Fibroblast of the aortic adventitia (primary cell): ENCODE measurements around the gene CAPZB. TPM values are rescaled to one million over a fixed set of nuclear protein-coding genes. Genes with fewer than 3 reads are reported as not detected.

Experiments
- DNase-seq: peaks from one replicate; pipeline ENCODE4 v3.0.0-alpha.2; 2010; ENCODE audit warnings: low read depth
- H3K4me3 ChIP-seq: 2 replicates; pipeline ENCODE4 v1.5.1; 2011; ENCODE audit warnings: low read depth, mild to moderate bottlenecking, control low read depth, low read length, moderate library complexity
- total RNA-seq: library from RNA; depleted of rRNA; stranded (reverse); fragments of >200 nt; gene quantifications from 2 replicates; pipeline ENCODE4 v1.2.3, GENCODE V29; 2012; ENCODE audit warnings: low replicate concordance
- TF ChIP-seq, protein P1 (sequence below): IDR thresholded peaks from 2 replicates; pipeline ENCODE4 v1.5.1; 2011; ENCODE audit warnings: mild to moderate bottlenecking, low read length, control low read depth, inconsistent platforms; ENCODE audit not compliant: insufficient read depth

CAPZB gene
- total RNA-seq: 96.6 and 232 TPM in 2 replicates

DNA sequence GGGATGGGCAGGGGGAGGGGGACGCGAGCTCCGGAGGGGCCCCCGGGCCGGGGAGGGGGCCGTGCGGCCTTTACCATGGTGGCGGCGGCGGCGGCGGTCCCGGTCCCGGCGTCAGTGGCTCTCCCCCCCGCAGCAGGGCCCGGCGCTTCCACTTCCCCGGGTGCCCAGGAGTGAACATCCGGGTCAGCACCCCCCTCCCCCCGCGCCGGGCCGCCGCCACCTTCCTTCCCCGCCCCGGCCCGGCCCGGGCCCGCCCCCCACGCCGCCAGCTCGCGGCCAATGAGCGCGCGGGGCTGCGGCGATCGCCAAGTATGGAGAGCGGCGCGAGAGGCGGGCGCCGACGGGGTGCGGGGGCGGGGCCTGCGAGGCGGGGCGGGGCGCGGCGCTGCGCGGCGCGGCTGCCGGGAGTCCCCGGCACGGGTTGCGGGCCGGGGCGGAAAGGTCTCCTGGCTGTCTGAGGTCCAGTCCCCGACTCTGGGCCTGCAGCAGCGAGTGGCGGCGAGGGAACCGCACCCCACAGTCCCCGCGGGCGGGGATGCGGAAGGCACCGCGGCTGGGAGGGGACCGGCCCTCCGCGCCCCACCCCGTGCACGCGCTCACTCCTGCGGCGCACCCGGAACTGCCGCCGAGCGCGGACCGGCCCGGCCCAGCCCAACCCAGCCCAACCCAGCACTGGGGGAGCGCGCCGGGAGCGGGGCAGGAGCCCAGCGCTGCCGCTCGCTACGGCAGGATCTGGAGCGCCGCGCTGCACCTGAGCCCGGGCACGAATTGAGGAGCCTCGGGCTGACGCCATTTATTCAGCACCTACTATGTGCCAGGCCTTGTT lies at the start of gene CAPZB:
TSS of gene CAPZB (minus strand) at position 178 of the 826 bp plus-strand sequence. CDS start at position 77, 101 bp downstream.
- peak; percentile 76 for DNase-seq
- TF ChIP-seq, protein P1, sequence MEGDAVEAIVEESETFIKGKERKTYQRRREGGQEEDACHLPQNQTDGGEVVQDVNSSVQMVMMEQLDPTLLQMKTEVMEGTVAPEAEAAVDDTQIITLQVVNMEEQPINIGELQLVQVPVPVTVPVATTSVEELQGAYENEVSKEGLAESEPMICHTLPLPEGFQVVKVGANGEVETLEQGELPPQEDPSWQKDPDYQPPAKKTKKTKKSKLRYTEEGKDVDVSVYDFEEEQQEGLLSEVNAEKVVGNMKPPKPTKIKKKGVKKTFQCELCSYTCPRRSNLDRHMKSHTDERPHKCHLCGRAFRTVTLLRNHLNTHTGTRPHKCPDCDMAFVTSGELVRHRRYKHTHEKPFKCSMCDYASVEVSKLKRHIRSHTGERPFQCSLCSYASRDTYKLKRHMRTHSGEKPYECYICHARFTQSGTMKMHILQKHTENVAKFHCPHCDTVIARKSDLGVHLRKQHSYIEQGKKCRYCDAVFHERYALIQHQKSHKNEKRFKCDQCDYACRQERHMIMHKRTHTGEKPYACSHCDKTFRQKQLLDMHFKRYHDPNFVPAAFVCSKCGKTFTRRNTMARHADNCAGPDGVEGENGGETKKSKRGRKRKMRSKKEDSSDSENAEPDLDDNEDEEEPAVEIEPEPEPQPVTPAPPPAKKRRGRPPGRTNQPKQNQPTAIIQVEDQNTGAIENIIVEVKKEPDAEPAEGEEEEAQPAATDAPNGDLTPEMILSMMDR: no peak

DNA sequence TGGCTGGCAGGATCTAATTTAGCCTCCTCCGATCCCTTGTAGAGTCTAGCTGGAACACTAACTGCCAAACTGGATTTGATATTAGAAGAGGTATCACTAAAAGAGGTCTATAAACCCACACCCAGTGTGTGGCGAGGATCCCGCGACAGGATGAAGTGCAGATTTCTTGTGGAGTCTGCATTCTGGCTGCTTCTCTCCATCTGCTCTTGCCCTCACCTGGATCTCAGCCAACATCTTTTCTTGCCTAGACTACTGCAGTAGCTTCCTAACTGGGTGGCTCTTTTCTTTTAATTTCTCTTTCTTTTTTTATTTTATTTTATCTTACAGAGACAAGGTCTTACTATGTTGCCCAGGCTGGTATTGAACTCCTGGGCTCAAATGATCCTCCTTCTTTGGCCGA lies 48.9 kb upstream of the CAPZB start:
- H3K4me3 ChIP-seq: no peak overlapping the region
- no peak for DNase-seq
- TF ChIP-seq, protein P1: no peak

More for the DNA sequence above, at the start of gene CAPZB:
- peak within 1 kb of the TSS; percentile 92 for H3K4me3 ChIP-seq

DNA sequence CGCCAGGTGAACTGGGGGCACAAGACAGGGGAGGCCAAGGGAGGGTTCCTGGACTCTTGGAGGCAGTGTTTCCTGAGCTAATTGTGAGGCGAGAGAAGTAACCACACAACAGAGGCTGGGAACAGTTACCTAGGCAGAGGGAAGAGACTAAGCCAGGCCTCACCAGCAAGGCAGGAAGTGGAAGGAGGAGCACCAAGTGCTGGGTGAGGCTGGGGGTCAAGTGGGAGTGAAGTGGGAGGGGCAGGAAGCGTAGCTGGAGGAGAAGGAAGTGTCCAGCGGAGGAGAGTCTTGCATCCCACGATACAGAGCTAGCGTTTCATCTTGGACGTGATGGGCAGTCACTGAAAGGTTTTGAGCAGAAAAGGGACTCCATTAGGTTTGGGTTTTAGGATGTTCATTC lies 48.3 kb upstream of the CAPZB start:
- TF ChIP-seq, protein P1: no peak
- DNase-seq: no peak
- no peak overlapping the region for H3K4me3 ChIP-seq

DNA sequence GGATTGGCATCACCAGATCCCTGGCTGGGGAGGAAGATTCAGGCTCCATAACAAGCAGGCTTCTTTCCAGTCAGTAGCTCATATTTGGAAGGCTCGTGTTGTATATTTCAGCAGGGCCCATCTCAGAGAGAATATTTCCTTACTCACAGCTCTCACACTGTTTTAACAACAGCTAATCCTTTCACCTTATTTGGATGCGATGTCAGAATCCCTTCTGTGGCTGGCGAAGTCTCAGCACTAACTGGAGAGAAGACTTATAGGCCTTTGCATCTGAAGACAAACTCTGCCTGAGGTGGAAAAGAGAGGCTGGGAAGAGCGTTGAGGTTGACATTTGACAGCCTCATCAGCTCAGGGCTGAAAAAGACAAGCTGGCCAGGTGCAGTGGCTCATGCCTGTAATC lies 47.2 kb upstream of the CAPZB start:
- H3K4me3 ChIP-seq: no peak overlapping the region
- DNase-seq: no peak
- TF ChIP-seq, protein P1: no peak

DNA sequence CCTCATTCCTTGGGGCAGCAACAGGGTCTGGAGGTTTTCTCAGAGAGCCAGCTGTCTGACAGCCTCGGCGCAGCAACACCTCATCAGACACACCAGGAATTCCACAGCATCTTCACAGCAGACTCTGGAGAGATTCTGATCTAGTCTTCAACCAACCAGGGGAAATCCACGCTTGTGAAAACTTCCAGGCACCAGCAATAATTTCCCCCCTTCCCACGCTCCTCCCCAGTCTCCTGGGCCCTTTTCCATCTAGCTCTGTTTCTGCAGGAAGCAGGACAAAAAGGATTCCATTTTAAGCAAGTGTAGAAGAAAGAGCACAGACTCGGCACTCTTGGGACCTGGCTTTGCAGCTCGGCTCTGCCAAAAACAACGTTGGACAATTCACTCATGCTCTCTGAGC lies 44.3 kb upstream of the CAPZB start:
- TF ChIP-seq, protein P1: no peak
- DNase-seq: peak; percentile 47
- no peak overlapping the region for H3K4me3 ChIP-seq

DNA sequence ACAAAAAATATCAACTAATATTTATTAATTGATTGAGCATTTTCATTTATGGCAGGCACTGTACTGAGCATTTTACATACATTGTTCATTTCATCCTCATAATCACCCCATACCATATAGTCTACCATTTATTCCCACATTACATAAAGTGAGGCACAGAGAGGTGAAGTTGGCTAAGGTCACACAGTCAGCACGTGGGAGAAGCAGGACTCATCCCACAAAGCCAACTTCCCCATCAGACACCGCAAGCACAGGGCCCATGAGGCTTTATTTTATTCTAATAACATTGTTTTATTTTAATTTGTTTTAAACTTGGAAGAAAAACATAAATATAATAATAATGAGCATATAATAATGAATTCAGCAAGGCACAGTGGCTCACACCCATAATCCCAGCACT lies 43.1 kb upstream of the CAPZB start:
- no peak for DNase-seq
- TF ChIP-seq, protein P1: no peak
- H3K4me3 ChIP-seq: no peak overlapping the region
